Spleen (tissue), 11 donors: ENCODE data around the gene ENPP4. TPM values are rescaled to one million over a fixed set of nuclear protein-coding genes. Genes with fewer than 3 reads are reported as not detected.

Source experiments
- DNase-seq: peaks from one replicate; pipeline ENCODE4 v3.0.0-alpha.2; 2020
- H3K27ac ChIP-seq, 8 donors: fragments of 200-600 bp; sonication (generic) in 7 of 8; 1 replicate in 4 of 8; 2 replicates in 4 of 8; pipeline versions ENCODE4 v1.5.0 to v1.8.0; 2016 to 2021; ENCODE audit warnings: inconsistent platforms in 4 of 8, mild to moderate bottlenecking in 4 of 8, moderate library complexity in 1 of 8
- H3K27me3 ChIP-seq, 7 donors: fragments of 200-600 bp; sonication (generic) in 6 of 7; replicated peaks in 1 of 7; 1 replicate in 4 of 7; 2 replicates in 3 of 7; pipeline versions ENCODE4 v1.5.0 to v1.8.0; 2016 to 2021; ENCODE audit warnings: inconsistent platforms in 3 of 7, mild to moderate bottlenecking in 1 of 7
- H3K36me3 ChIP-seq, 6 donors: fragments of 200-600 bp; sonication (generic) in 5 of 6; 1 replicate in 4 of 6; 2 replicates in 2 of 6; pipeline versions ENCODE4 v1.5.0 to v1.8.0; 2016 to 2021; ENCODE audit warnings: inconsistent platforms in 2 of 6
- H3K4me1 ChIP-seq, 6 donors: fragments of 200-600 bp; sonication (generic) in 5 of 6; 1 replicate in 3 of 6; 2 replicates in 3 of 6; pipeline versions ENCODE4 v1.5.0 to v1.8.0; 2016 to 2021; ENCODE audit warnings: inconsistent platforms in 3 of 6
- H3K4me3 ChIP-seq, 8 donors: fragments of 200-600 bp; sonication (generic) in 7 of 8; 1 replicate in 4 of 8; 2 replicates in 4 of 8; pipeline versions ENCODE4 v1.5.0 to v1.8.0; 2016 to 2021; ENCODE audit warnings: inconsistent platforms in 4 of 8, mild to moderate bottlenecking in 4 of 8, moderate library complexity in 2 of 8
- H3K9me3 ChIP-seq, 8 donors: fragments of 200-600 bp; sonication (generic) in 7 of 8; 1 replicate in 4 of 8; 2 replicates in 4 of 8; pipeline versions ENCODE4 v1.5.0 to v1.8.0; 2016 to 2021; ENCODE audit warnings: inconsistent platforms in 4 of 8
- CTCF ChIP-seq, 11 experiments: fragments of 200-600 bp in 7 of 11; fragments of 450-650 bp in 4 of 11; sonication (generic) in 4 of 11; IDR thresholded peaks in 8 of 11; conservative IDR thresholded peaks in 3 of 11; 1 replicate in 7 of 11; 2 replicates in 4 of 11; pipeline versions ENCODE4 v1.4.0 to v1.8.0; 2016 to 2021; ENCODE audit warnings: antibody characterized with exemption in 11 of 11, inconsistent platforms in 4 of 11, mild to moderate bottlenecking in 1 of 11
- POLR2A ChIP-seq, 3 donors: fragments of 450-650 bp; IDR thresholded peaks; one replicate each; pipeline ENCODE4 v1.5.1; 2017; ENCODE audit warnings: antibody characterized with exemption in 3 of 3, mild to moderate bottlenecking in 1 of 3
- POLR2AphosphoS5 ChIP-seq, 3 donors: sonication (generic); formaldehyde crosslinking; IDR thresholded peaks; one replicate each; pipeline ENCODE4 v1.5.1; 2017; ENCODE audit warnings: antibody characterized with exemption in 3 of 3
- WGBS, 5 donors: extraction: QIAGEN DNeasy Blood & Tissue Kit in 3 of 5; methylation state at CpG; one replicate each; pipeline versions ENCODE4 v1.1.5 to v1.1.7; 2013 to 2018; 5-methylcytosine and 5-hydroxymethylcytosine counted together
- intact Hi-C: fragments of 100-400 bp; cut with DNase I; formaldehyde crosslinking; loops from one replicate; pipeline ENCODE4 v1.15.0; 2023; ENCODE audit warnings: low total_unique reads
- polyA plus RNA-seq, 3 donors: library from polyadenylated mRNA; stranded (reverse); fragments of 200-250 nt; gene quantifications; one replicate each; pipeline ENCODE4 v1.2.1, GENCODE V29; 2013
- total RNA-seq, 7 donors: library from RNA; depleted of rRNA in 3 of 7; stranded (reverse); fragments of >200 nt in 3 of 7; fragmentation: NEBNext Ultra II Directional in 4 of 7; extraction: Animal tissue kit (Norgen Biotek cat#: 25700) in 4 of 7; gene quantifications; one replicate each; pipeline versions ENCODE4 v1.1.0 to v1.2.1, GENCODE V29; 2016 to 2021
- donor health status: healthy with polysubstance abuse.
- donor health status: DM: no; HTN: no; CAD: no; lungs with moderate emphysema.
- donor health status: DM: no; HTN: no; CAD: no.
- donor health status: Bipolar disorder and iron deficiency.
- donor health status: healthy.
- donor health status: DM: no; HTN: no; CAD: no.
- donor health status: DM: yes; HTN: yes; CAD: no.

ENPP4 gene
- total and polyA plus RNA-seq, 10 donors, result 4.4 to 29.0 (median 19.6) TPM

- intact Hi-C loops, result no loop called here
- no peaks in the 10 kb centered on the region for H3K4me1 ChIP-seq
- no peaks in the 10 kb centered on the region for H3K9me3 ChIP-seq
- no peak for DNase-seq
- TF ChIP-seq CTCF (IDR thresholded peaks at IDR 0.05 in 8 of 11, conservative IDR thresholded peaks at IDR 0.05 in 3 of 11) (no peak), POLR2A (IDR thresholded peaks at IDR 0.05) (no peak), POLR2AphosphoS5 (IDR thresholded peaks at IDR 0.05) (no peak)
- H3K27ac ChIP-seq, result no peak overlapping the region
- H3K36me3 ChIP-seq, result peaks cover 0 to 6% (median 0%) of the 10 kb centered on the region in 6 donors
- H3K4me3 ChIP-seq, result no peak overlapping the region
- H3K27me3 ChIP-seq, result no peaks in the 10 kb centered on the region
Measured at GRCh38 chr6:46156701-46157100, 26.9 kb downstream of the ENPP4 start.

- Histone ChIP-seq H3K4me3 (no peak overlapping the region), H3K9me3 (no peaks in the 10 kb centered on the region), H3K36me3 (peaks cover 0 to 8% (median 0%) of the 10 kb centered on the region in 6 donors), H3K4me1 (no peaks in the 10 kb centered on the region), H3K27me3 (no peaks in the 10 kb centered on the region), H3K27ac (no peak overlapping the region)
- no peak for DNase-seq
- intact Hi-C loops, result no loop called here
- TF ChIP-seq POLR2A (IDR thresholded peaks at IDR 0.05), result no peak
- TF ChIP-seq POLR2AphosphoS5 (IDR thresholded peaks at IDR 0.05), result no peak
- no peak for TF ChIP-seq CTCF (IDR thresholded peaks at IDR 0.05 in 8 of 11, conservative IDR thresholded peaks at IDR 0.05 in 3 of 11)
Measured at GRCh38 chr6:46159229-46159628, 29.4 kb downstream of the ENPP4 start.

GRCh38 chr6:46160102-46160501, 30.3 kb downstream of the ENPP4 start:
- 91 to 97% (median 93%) methylated on average over 5 of the region's 5 CpGs for WGBS, 5 donors
- Histone ChIP-seq H3K36me3 (peaks cover 0 to 8% (median 0%) of the 10 kb centered on the region in 6 donors), H3K27me3 (no peaks in the 10 kb centered on the region), H3K27ac (no peak overlapping the region), H3K9me3 (no peaks in the 10 kb centered on the region), H3K4me1 (no peaks in the 10 kb centered on the region), H3K4me3 (no peak overlapping the region)
- intact Hi-C loops, result no loop called here
- DNase-seq, result no peak
- TF ChIP-seq POLR2A (IDR thresholded peaks at IDR 0.05) (no peak), POLR2AphosphoS5 (IDR thresholded peaks at IDR 0.05) (no peak), CTCF (IDR thresholded peaks at IDR 0.05 in 8 of 11, conservative IDR thresholded peaks at IDR 0.05 in 3 of 11) (no peak)

GRCh38 chr6:46170357-46171289, 40.8 kb downstream of the ENPP4 start, which contains the start of gene ENPP5:
Gene ENPP5, minus strand, starts transcription at chr6:46170980. Its CDS starts 2,718 bp downstream, at chr6:46168262.
- H3K27ac ChIP-seq, result peak within 1 kb of the TSS in 6 of 8 donors; percentile 31 to 74 (median 68)
- WGBS, 5 donors, result 1 to 2% (median 1%) methylated on average over 32 to 49 of the region's 49 CpGs
- H3K36me3 ChIP-seq, result no peaks in the 10 kb centered on the region
- no peak for TF ChIP-seq CTCF (IDR thresholded peaks at IDR 0.05 in 8 of 11, conservative IDR thresholded peaks at IDR 0.05 in 3 of 11)
- TF ChIP-seq POLR2AphosphoS5 (IDR thresholded peaks at IDR 0.05), result peak; percentile 60 to 80 (median 72)
- no peaks in the 10 kb centered on the region for H3K9me3 ChIP-seq
- H3K4me3 ChIP-seq, result peak within 1 kb of the TSS; percentile 51 to 78 (median 58)
- DNase-seq, result peak; percentile 94
- H3K27me3 ChIP-seq, result peaks cover 0 to 26% (median 11%) of the 10 kb centered on the region in 7 donors
- intact Hi-C loops, result no loop called here
- H3K4me1 ChIP-seq, result peaks cover 0 to 25% (median 12%) of the 10 kb centered on the region in 6 donors
